ENCODE data around the gene DOCK2. TPM values are rescaled to one million over a fixed set of nuclear protein-coding genes. Genes with fewer than 3 reads are reported as not detected.

The DOCK2 gene
- total and polyA plus RNA-seq, 2 donors (not counting 3 experiments of a cell fraction or from before 2014, with no cell fraction given) = 0.62 to 4.8 TPM

DNA sequence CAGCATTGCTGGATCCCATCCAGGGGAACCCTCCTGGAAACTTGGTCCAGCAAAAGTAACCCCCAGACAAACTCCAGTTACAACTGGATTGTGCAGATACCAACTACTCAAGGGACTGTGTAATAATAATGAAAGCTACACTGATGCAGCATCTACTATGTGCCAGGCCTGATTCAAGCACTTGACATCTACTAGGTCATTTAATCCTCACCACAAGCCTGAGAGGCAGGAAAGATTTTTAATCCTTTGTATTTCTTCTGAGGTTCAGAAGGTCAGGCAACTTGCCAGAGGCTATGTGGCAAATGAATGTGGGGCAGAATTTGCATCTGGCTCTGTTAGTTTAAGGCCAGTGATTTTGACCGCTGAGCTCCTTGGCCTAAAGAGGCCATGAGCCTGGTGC, 439.1 kb downstream of the DOCK2 start:
- Histone ChIP-seq H3K4me3 (replicated peaks in 1 of 3; ENCODE audit: insufficient read depth in 1 of 3, low read depth in 1 of 3, low read length in 3 of 3) (no peak overlapping the region), H3K79me2 (ENCODE audit: control insufficient read depth, insufficient read depth, low read length) (no peaks in the 10 kb centered on the region), H3K36me3 (ENCODE audit: control insufficient read depth in 2 of 2, extremely low read depth in 1 of 2, insufficient read depth in 2 of 2, low read length in 2 of 2) (no peaks in the 10 kb centered on the region), H3K4me1 (ENCODE audit: control insufficient read depth, extremely low read depth, insufficient read depth, low read length) (no peaks in the 10 kb centered on the region), H3K9ac (replicated peaks; ENCODE audit: extremely low read depth, insufficient read depth, low read length) (no peak overlapping the region), H3K9me1 (replicated peaks; ENCODE audit: control insufficient read depth, extremely low read depth, insufficient read depth, low read length) (no peaks in the 10 kb centered on the region), H4K20me1 (replicated peaks; ENCODE audit: control insufficient read depth, extremely low read depth, insufficient read depth, low read length) (no peaks in the 10 kb centered on the region), H3K27me3 (ENCODE audit: control insufficient read depth in 2 of 2, insufficient read depth in 2 of 2, low read length in 2 of 2) (no peaks in the 10 kb centered on the region), H3K9me3 (replicated peaks; ENCODE audit: control insufficient read depth, insufficient read depth, low read length) (no peaks in the 10 kb centered on the region), H2AFZ (ENCODE audit: low read depth, low read length) (no peak overlapping the region), H3K4me2 (ENCODE audit: insufficient read depth, low read length) (no peak overlapping the region), H3K27ac (ENCODE audit: insufficient read depth, low read depth, low read length) (no peak overlapping the region)
- no peak for TF ChIP-seq GATA2 (IDR thresholded peaks at IDR 0.05; ENCODE audit: insufficient read depth, insufficient read length, low read depth, low read length)
- no peak for TF ChIP-seq POLR2A (IDR thresholded peaks at IDR 0.05; ENCODE audit: low read depth, low read length)
- TF ChIP-seq FOS (IDR thresholded peaks at IDR 0.05; ENCODE audit: borderline replicate concordance, insufficient read depth, low read length) = no peak
- no peak for TF ChIP-seq CTCF (IDR thresholded peaks at IDR 0.05; ENCODE audit: extremely low read depth in 1 of 2, insufficient read depth in 1 of 2, low read depth in 1 of 2, low read length in 2 of 2)
- TF ChIP-seq, protein P1, sequence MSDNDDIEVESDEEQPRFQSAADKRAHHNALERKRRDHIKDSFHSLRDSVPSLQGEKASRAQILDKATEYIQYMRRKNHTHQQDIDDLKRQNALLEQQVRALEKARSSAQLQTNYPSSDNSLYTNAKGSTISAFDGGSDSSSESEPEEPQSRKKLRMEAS (IDR thresholded peaks at IDR 0.05; ENCODE audit: insufficient read depth, insufficient read length) = no peak
- no peak for TF ChIP-seq EZH2 (IDR thresholded peaks at IDR 0.05; ENCODE audit: borderline replicate concordance, low read depth, low read length, severe bottlenecking)
- TF ChIP-seq MYC (IDR thresholded peaks at IDR 0.05; ENCODE audit: low read depth, low read length) = no peak
- intact Hi-C loops (cut with micrococcal nuclease) = no loop called here
- ChIA-PET POLR2A (no interaction called here), CTCF (interaction anchor here (1.3 kb wide), 1 partner anchor 96 kb away, joined by 4 read pairs; the partner anchor contains the start of gene INSYN2B)
- no peak for FAIRE-seq
- no peak for DNase-seq (ENCODE audit: low read depth, low spot score)
- BruUV-seq (replicated peaks) = no TSS peak
- dilution Hi-C loops (cut with MboI; ENCODE audit: extremely low pct_ligation_motif_present, low sequenced_read_pairs) = loop anchor here (25.0 kb wide), 1 partner anchor 111 kb away; no protein-coding TSS in a partner anchor
